H1 (cell line): ENCODE measurements around the gene NELL1. TPM values are rescaled to one million over a fixed set of nuclear protein-coding genes. Genes with fewer than 3 reads are reported as not detected.

Experiments
- CTCF ChIA-PET: fragments of 300-600 bp; sonication (Branson Sonifier 250); formaldehyde crosslinking; loops from one replicate; lab custom pipeline; 2021; ENCODE audit not compliant: partially characterized antibody; lab: Charles Lee
- POLR2A ChIA-PET: fragments of 300-600 bp; sonication (Branson Sonifier 250); formaldehyde crosslinking; loops from one replicate; lab custom pipeline; 2021; ENCODE audit warnings: inconsistent platforms; ENCODE audit not compliant: partially characterized antibody; lab: Charles Lee
- DNase-seq, 2 experiments: peaks; one replicate each; pipeline versions ENCODE4 v3.0.0 to v3.0.0-alpha.2; 2010 to 2022; ENCODE audit warnings: low spot score in 2 of 2, low read depth in 1 of 2, mixed read lengths in 1 of 2
- FAIRE-seq: peaks from 2 replicates; lab custom pipeline; 2011; peaks lifted over from hg19 to GRCh38; lab: Jason Lieb, UNC
- H2AFZ ChIP-seq: 2 replicates; pipeline ENCODE4 v1.8.1; 2012; ENCODE audit warnings: low read length, inconsistent platforms
- H2AK5ac ChIP-seq: 2 replicates; pipeline ENCODE4 v1.6.1; 2013; ENCODE audit warnings: low read depth, low read length
- H2BK120ac ChIP-seq: replicated peaks from 2 replicates; pipeline ENCODE3; 2013; ENCODE audit warnings: low read depth, low read length, inconsistent platforms
- H2BK12ac ChIP-seq: 2 replicates; pipeline ENCODE4 v1.6.1; 2013; ENCODE audit warnings: low read depth, low read length
- H2BK15ac ChIP-seq: 2 replicates; pipeline ENCODE4 v1.6.1; 2013; ENCODE audit warnings: low read length
- H2BK20ac ChIP-seq: 2 replicates; pipeline ENCODE4 v1.6.1; 2013; ENCODE audit warnings: low read length
- H2BK5ac ChIP-seq: 2 replicates; pipeline ENCODE4 v1.6.1; 2013; ENCODE audit warnings: low read depth, low read length
- H3K14ac ChIP-seq: 2 replicates; pipeline ENCODE4 v1.6.1; 2013; ENCODE audit warnings: inconsistent platforms; ENCODE audit not compliant: insufficient read length
- H3K18ac ChIP-seq: 2 replicates; pipeline ENCODE4 v1.6.1; 2013; ENCODE audit warnings: low read length; ENCODE audit errors: extremely low read depth
- H3K23ac ChIP-seq: 2 replicates; pipeline ENCODE4 v1.6.1; 2013; ENCODE audit warnings: inconsistent platforms; ENCODE audit not compliant: insufficient read length
- H3K23me2 ChIP-seq: 2 replicates; pipeline ENCODE4 v1.6.1; 2013; ENCODE audit warnings: low read depth, low read length
- H3K27ac ChIP-seq: 2 replicates; pipeline ENCODE4 v1.6.1; 2011; ENCODE audit warnings: low read depth, low read length, inconsistent platforms
- H3K27me3 ChIP-seq, 4 experiments: replicated peaks in 1 of 4; 1 replicate in 1 of 4; 2 replicates in 3 of 4; pipeline versions ENCODE4 v1.6.1 to v1.8.1; 2011 to 2013; ENCODE audit warnings: low read length in 3 of 4, mild to moderate bottlenecking in 3 of 4, inconsistent platforms in 2 of 4, mixed read lengths in 2 of 4, moderate library complexity in 1 of 4; ENCODE audit not compliant: control insufficient read depth in 3 of 4, insufficient read depth in 3 of 4; ENCODE audit errors: extremely low read depth in 1 of 4
- H3K36me3 ChIP-seq, 4 experiments: 2 replicates each; pipeline versions ENCODE4 v1.6.1 to v1.8.1; 2011 to 2013; ENCODE audit warnings: mild to moderate bottlenecking in 4 of 4, low read length in 3 of 4, moderate library complexity in 2 of 4, control low read depth in 1 of 4, inconsistent platforms in 1 of 4; ENCODE audit not compliant: insufficient read depth in 4 of 4, control insufficient read depth in 2 of 4
- H3K4ac ChIP-seq: replicated peaks from 2 replicates; pipeline ENCODE3; 2013; ENCODE audit warnings: low read length, low read depth, mixed read lengths, inconsistent platforms; ENCODE audit not compliant: insufficient read length
- H3K4me1 ChIP-seq, 4 experiments: replicated peaks in 1 of 4; 1 replicate in 1 of 4; 2 replicates in 3 of 4; pipeline versions ENCODE4 v1.6.1 to v1.8.1; 2011 to 2013; ENCODE audit warnings: low read length in 3 of 4, inconsistent platforms in 2 of 4, mixed read lengths in 1 of 4; ENCODE audit not compliant: insufficient read depth in 4 of 4, control insufficient read depth in 3 of 4
- H3K4me2 ChIP-seq, 2 experiments: 2 replicates each; pipeline versions ENCODE4 v1.6.1 to v1.8.1; 2011 to 2013; ENCODE audit warnings: low read depth in 2 of 2, low read length in 2 of 2, control low read depth in 1 of 2, inconsistent platforms in 1 of 2, mild to moderate bottlenecking in 1 of 2; ENCODE audit not compliant: insufficient read depth in 1 of 2
- H3K4me3 ChIP-seq, 4 experiments: fragments of 200-600, 300-600 bp in 1 of 4; sonication (generic), shearing (Covaris generic), sonication (Bioruptor Twin) in 1 of 4; 2 replicates each; pipeline versions ENCODE4 v1.5.1 to v1.8.1; 2011 to 2016; ENCODE audit warnings: low read length in 4 of 4, low read depth in 3 of 4, control low read depth in 2 of 4, inconsistent platforms in 2 of 4, mild to moderate bottlenecking in 2 of 4, mixed read lengths in 1 of 4, moderate library complexity in 1 of 4; ENCODE audit not compliant: insufficient read depth in 2 of 4; ENCODE audit errors: extremely low read depth in 1 of 4
- H3K56ac ChIP-seq: replicated peaks from 2 replicates; pipeline ENCODE3; 2013; ENCODE audit warnings: low read depth, mild to moderate bottlenecking, mixed read lengths, low read length, inconsistent platforms; ENCODE audit not compliant: insufficient read length
- H3K79me1 ChIP-seq: 2 replicates; pipeline ENCODE4 v1.6.1; 2013; ENCODE audit warnings: low read depth, low read length, control low read depth
- H3K79me2 ChIP-seq, 2 experiments: 2 replicates each; pipeline versions ENCODE4 v1.6.1 to v1.8.1; 2012 to 2013; ENCODE audit warnings: low read length in 2 of 2, mild to moderate bottlenecking in 2 of 2, inconsistent platforms in 1 of 2; ENCODE audit not compliant: insufficient read depth in 2 of 2, control insufficient read depth in 1 of 2
- H3K9ac ChIP-seq, 4 experiments: replicated peaks in 1 of 4; 1 replicate in 1 of 4; 2 replicates in 3 of 4; pipeline versions ENCODE4 v1.6.1 to v1.8.1; 2011 to 2013; ENCODE audit warnings: low read depth in 3 of 4, low read length in 3 of 4, control low read depth in 2 of 4, mild to moderate bottlenecking in 2 of 4, moderate library complexity in 2 of 4, inconsistent platforms in 1 of 4; ENCODE audit errors: extremely low read depth in 1 of 4
- H3K9me3 ChIP-seq, 2 experiments: 2 replicates each; pipeline versions ENCODE4 v1.6.1 to v1.8.1; 2012 to 2013; ENCODE audit warnings: mild to moderate bottlenecking in 2 of 2, moderate library complexity in 2 of 2, control low read depth in 1 of 2, inconsistent platforms in 1 of 2, low read depth in 1 of 2, low read length in 1 of 2, mixed read lengths in 1 of 2; ENCODE audit not compliant: insufficient read depth in 2 of 2
- H4K20me1 ChIP-seq, 2 experiments: replicated peaks in 1 of 2; 2 replicates each; pipeline versions ENCODE3 to v1.8.1; 2011 to 2013; ENCODE audit warnings: inconsistent platforms in 2 of 2, low read length in 2 of 2, mild to moderate bottlenecking in 1 of 2; ENCODE audit not compliant: insufficient read depth in 2 of 2, control insufficient read depth in 1 of 2
- H4K5ac ChIP-seq: 2 replicates; pipeline ENCODE4 v1.6.1; 2013; ENCODE audit warnings: low read length, low read depth, mixed read lengths, inconsistent platforms; ENCODE audit not compliant: insufficient read length
- H4K8ac ChIP-seq: 2 replicates; pipeline ENCODE4 v1.8.0; 2013; ENCODE audit warnings: mild to moderate bottlenecking, moderate library complexity, low read length, inconsistent platforms; ENCODE audit not compliant: insufficient read depth; ENCODE audit errors: extremely low read depth
- H4K91ac ChIP-seq: replicated peaks from 2 replicates; pipeline ENCODE3; 2013; ENCODE audit warnings: low read length, mixed read lengths, inconsistent platforms; ENCODE audit not compliant: insufficient read length
- BACH1 ChIP-seq: IDR thresholded peaks from 2 replicates; pipeline ENCODE4 v1.6.1; 2012; ENCODE audit warnings: low read length, improper control_type of control experiment
- CEBPB ChIP-seq: IDR thresholded peaks from 2 replicates; pipeline ENCODE4 v1.6.1; 2012; ENCODE audit warnings: low read depth, low read length
- EGR1 ChIP-seq: IDR thresholded peaks from 2 replicates; pipeline ENCODE4 v1.6.1; 2011; ENCODE audit warnings: low read depth, low read length, borderline replicate concordance
- EZH2 ChIP-seq: fragments of 200-600 bp; sonication (generic); IDR thresholded peaks from 2 replicates; pipeline ENCODE4 v1.7.1; 2012; ENCODE audit warnings: low read depth, mild to moderate bottlenecking, moderate library complexity, low read length, inconsistent platforms; ENCODE audit not compliant: severe bottlenecking
- HDAC2 ChIP-seq, 2 experiments: fragments of 300-600 bp in 1 of 2; sonication (generic) in 1 of 2; IDR thresholded peaks; 2 replicates each; pipeline ENCODE4 v1.6.1; 2011 to 2012; ENCODE audit warnings: low read depth in 2 of 2, low read length in 2 of 2, mild to moderate bottlenecking in 2 of 2, moderate library complexity in 2 of 2, borderline replicate concordance in 1 of 2, inconsistent platforms in 1 of 2
- NANOG ChIP-seq: IDR thresholded peaks from 2 replicates; pipeline ENCODE4 v1.6.1; 2011; ENCODE audit warnings: low read length, low read depth, mild to moderate bottlenecking, inconsistent platforms; ENCODE audit not compliant: insufficient read depth, poor library complexity, severe bottlenecking
- POLR2A ChIP-seq, 2 experiments: IDR thresholded peaks; 1 replicate in 1 of 2; 2 replicates in 1 of 2; pipeline ENCODE4 v1.6.1; 2011; ENCODE audit warnings: low read depth in 2 of 2, low read length in 2 of 2, mild to moderate bottlenecking in 2 of 2; ENCODE audit errors: control extremely low read depth in 1 of 2
- POLR2AphosphoS5 ChIP-seq: IDR thresholded peaks from 2 replicates; pipeline ENCODE4 v1.6.1; 2011; ENCODE audit warnings: low read depth, low read length
- RBBP5 ChIP-seq: IDR thresholded peaks from 2 replicates; pipeline ENCODE4 v1.7.1; 2012; ENCODE audit warnings: low read depth, mild to moderate bottlenecking, inconsistent platforms, low read length, moderate library complexity, borderline replicate concordance
- SP1 ChIP-seq: IDR thresholded peaks from 2 replicates; pipeline ENCODE4 v1.6.1; 2011; ENCODE audit warnings: low read depth, low read length
- YY1 ChIP-seq: IDR thresholded peaks from 2 replicates; pipeline ENCODE4 v1.6.1; 2011; ENCODE audit warnings: low read depth, mild to moderate bottlenecking, low read length
- WGBS, 2 experiments: shearing (Covaris generic) in 1 of 2; methylation state at CpG; one replicate each; pipeline versions ENCODE4 v1.1.6 to v1.1.7; 2013 to 2015; ENCODE audit warnings: low lambda C conversion rate in 2 of 2, mixed read lengths in 2 of 2, inconsistent platforms in 1 of 2, low coverage in 1 of 2, missing lambda C conversion rate in 1 of 2; ENCODE audit not compliant: insufficient replicate concordance in 2 of 2, insufficient coverage in 1 of 2, insufficient read length in 1 of 2; ENCODE audit errors: extremely low coverage in 1 of 2, missing lambda C conversion rate in 1 of 2; 5-methylcytosine and 5-hydroxymethylcytosine counted together
- polyA plus RNA-seq, 7 experiments: library from polyadenylated mRNA; depleted of rRNA in 3 of 7; stranded (reverse) in 5 of 7; unstranded in 2 of 7; fragments of >200 nt in 5 of 7; fragments of 200-250 nt in 2 of 7; gene quantifications; 1 replicate in 5 of 7; 2 replicates in 1 of 7; 4 replicates in 1 of 7; pipeline versions ENCODE4 v1.2.1 to v1.2.3, GENCODE V29; 2011 to 2013; ENCODE audit warnings: missing spikeins in 2 of 7, mixed read lengths in 2 of 7
- total RNA-seq: library from RNA; stranded (reverse); fragmentation: NEBNext Ultra II Directional; extraction: Animal tissue kit (Norgen Biotek cat#: 25700); gene quantifications from 2 replicates; pipeline ENCODE4 v1.2.1, GENCODE V29; 2021
- TF ChIP-seq, protein P1 (sequence below), 3 experiments: IDR thresholded peaks; 1 replicate in 2 of 3; 2 replicates in 1 of 3; pipeline versions ENCODE4 v1.5.1 to v1.6.1; 2011; ENCODE audit warnings: low read length in 3 of 3, mild to moderate bottlenecking in 3 of 3, inconsistent platforms in 2 of 3, low read depth in 1 of 3, moderate library complexity in 1 of 3; ENCODE audit not compliant: insufficient read depth in 1 of 3; ENCODE audit errors: control extremely low read depth in 1 of 3

NELL1 gene
- total and polyA plus RNA-seq, 2 of the 8 experiments (the other 6 are each of a cell fraction or from before 2014, with no cell fraction given): 0.21 TPM; not detected in 1

DNA sequence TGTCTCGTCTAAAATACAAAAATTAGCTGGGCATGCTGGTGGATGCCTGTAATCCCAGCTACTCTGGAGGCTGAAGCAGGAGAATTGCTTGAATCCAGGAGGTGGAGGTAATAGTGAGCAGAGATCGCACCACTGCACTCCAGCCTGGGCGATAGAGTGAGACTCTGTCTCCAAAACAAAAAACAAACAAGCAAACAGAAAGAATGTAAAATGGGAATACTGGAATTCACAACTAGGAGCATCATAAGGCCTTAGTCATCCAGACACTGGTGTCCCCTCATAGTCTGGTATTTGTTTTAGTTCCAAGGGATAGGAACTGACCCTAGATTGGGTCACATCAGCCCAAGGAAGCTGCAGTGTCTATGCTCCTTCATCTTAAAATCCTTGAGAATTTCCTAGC lies 520.8 kb downstream of the NELL1 start:
- no peak for FAIRE-seq
- no peak overlapping the region for H2BK12ac ChIP-seq
- H3K4me3 ChIP-seq: no peak overlapping the region
- no peak overlapping the region for H2AK5ac ChIP-seq
- H3K27ac ChIP-seq: no peak overlapping the region
- no peaks in the 10 kb centered on the region for H3K27me3 ChIP-seq
- no peak overlapping the region for H2BK120ac ChIP-seq
- no peaks in the 10 kb centered on the region for H4K20me1 ChIP-seq
- no peak overlapping the region for H3K4ac ChIP-seq
- H2BK20ac ChIP-seq: no peak overlapping the region
- 0 out of 2 replicates have a peak overlapping the region, but pooled peaks have one; percentile 39 for H2AFZ ChIP-seq
- DNase-seq: no peak
- no peak overlapping the region for H4K5ac ChIP-seq
- H3K36me3 ChIP-seq: no peaks in the 10 kb centered on the region
- H4K8ac ChIP-seq: no peak overlapping the region
- H3K18ac ChIP-seq: no peak overlapping the region
- WGBS, 2 experiments: 100% methylated on average over 3 of the region's 3 CpGs; no CpG with 5 or more reads in 1 of the 2 experiments
- TF ChIP-seq BACH1: no peak
- TF ChIP-seq, protein P1, sequence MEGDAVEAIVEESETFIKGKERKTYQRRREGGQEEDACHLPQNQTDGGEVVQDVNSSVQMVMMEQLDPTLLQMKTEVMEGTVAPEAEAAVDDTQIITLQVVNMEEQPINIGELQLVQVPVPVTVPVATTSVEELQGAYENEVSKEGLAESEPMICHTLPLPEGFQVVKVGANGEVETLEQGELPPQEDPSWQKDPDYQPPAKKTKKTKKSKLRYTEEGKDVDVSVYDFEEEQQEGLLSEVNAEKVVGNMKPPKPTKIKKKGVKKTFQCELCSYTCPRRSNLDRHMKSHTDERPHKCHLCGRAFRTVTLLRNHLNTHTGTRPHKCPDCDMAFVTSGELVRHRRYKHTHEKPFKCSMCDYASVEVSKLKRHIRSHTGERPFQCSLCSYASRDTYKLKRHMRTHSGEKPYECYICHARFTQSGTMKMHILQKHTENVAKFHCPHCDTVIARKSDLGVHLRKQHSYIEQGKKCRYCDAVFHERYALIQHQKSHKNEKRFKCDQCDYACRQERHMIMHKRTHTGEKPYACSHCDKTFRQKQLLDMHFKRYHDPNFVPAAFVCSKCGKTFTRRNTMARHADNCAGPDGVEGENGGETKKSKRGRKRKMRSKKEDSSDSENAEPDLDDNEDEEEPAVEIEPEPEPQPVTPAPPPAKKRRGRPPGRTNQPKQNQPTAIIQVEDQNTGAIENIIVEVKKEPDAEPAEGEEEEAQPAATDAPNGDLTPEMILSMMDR (IDR thresholded peaks at IDR 0.05; ENCODE audit: control extremely low read depth in 1 of 3, insufficient read depth in 1 of 3, low read depth in 1 of 3, low read length in 3 of 3): no peak
- TF ChIP-seq NANOG: no peak
- no peak for TF ChIP-seq YY1
- TF ChIP-seq HDAC2 (IDR thresholded peaks at IDR 0.05; ENCODE audit: borderline replicate concordance in 1 of 2, low read depth in 2 of 2, low read length in 2 of 2): no peak
- no peak for TF ChIP-seq EZH2
- no peak for TF ChIP-seq POLR2AphosphoS5
- no peak for TF ChIP-seq EGR1
- no peak for TF ChIP-seq POLR2A (IDR thresholded peaks at IDR 0.05; ENCODE audit: control extremely low read depth in 1 of 2, low read depth in 2 of 2, low read length in 2 of 2)
- TF ChIP-seq CEBPB: no peak
- no peak for TF ChIP-seq RBBP5
- no peak for TF ChIP-seq SP1
- no peak overlapping the region for H3K4me2 ChIP-seq
- no peaks in the 10 kb centered on the region for H3K4me1 ChIP-seq
- no peak overlapping the region for H2BK5ac ChIP-seq
- no peaks in the 10 kb centered on the region for H3K23me2 ChIP-seq
- no peaks in the 10 kb centered on the region for H3K79me1 ChIP-seq
- no peak overlapping the region for H3K56ac ChIP-seq
- no peak overlapping the region for H3K9ac ChIP-seq
- no peak overlapping the region for H4K91ac ChIP-seq
- H3K14ac ChIP-seq: no peak overlapping the region
- H2BK15ac ChIP-seq: no peak overlapping the region
- H3K9me3 ChIP-seq: no peaks in the 10 kb centered on the region
- ChIA-PET CTCF (no interaction called here), POLR2A (no interaction called here)
- no peak overlapping the region for H3K23ac ChIP-seq
- H3K79me2 ChIP-seq: no peaks in the 10 kb centered on the region
